H1 (cell line): Measurements from ENCODE around the gene LUZP1. TPM values are rescaled to one million over a fixed set of nuclear protein-coding genes. Genes with fewer than 3 reads are reported as not detected.

Experiments used
- CTCF ChIA-PET: fragments of 300-600 bp; sonication (Branson Sonifier 250); formaldehyde crosslinking; loops from one replicate; lab custom pipeline; 2021; ENCODE audit not compliant: partially characterized antibody; lab: Charles Lee
- POLR2A ChIA-PET: fragments of 300-600 bp; sonication (Branson Sonifier 250); formaldehyde crosslinking; loops from one replicate; lab custom pipeline; 2021; ENCODE audit warnings: inconsistent platforms; ENCODE audit not compliant: partially characterized antibody; lab: Charles Lee
- DNase-seq, 2 experiments: peaks; one replicate each; pipeline versions ENCODE4 v3.0.0 to v3.0.0-alpha.2; 2010 to 2022; ENCODE audit warnings: low spot score in 2 of 2, low read depth in 1 of 2, mixed read lengths in 1 of 2
- FAIRE-seq: peaks from 2 replicates; lab custom pipeline; 2011; peaks lifted over from hg19 to GRCh38; lab: Jason Lieb, UNC
- H2AFZ ChIP-seq: 2 replicates; pipeline ENCODE4 v1.8.1; 2012; ENCODE audit warnings: low read length, inconsistent platforms
- H2AK5ac ChIP-seq: 2 replicates; pipeline ENCODE4 v1.6.1; 2013; ENCODE audit warnings: low read depth, low read length
- H2BK120ac ChIP-seq: replicated peaks from 2 replicates; pipeline ENCODE3; 2013; ENCODE audit warnings: low read depth, low read length, inconsistent platforms
- H2BK12ac ChIP-seq: 2 replicates; pipeline ENCODE4 v1.6.1; 2013; ENCODE audit warnings: low read depth, low read length
- H2BK15ac ChIP-seq: 2 replicates; pipeline ENCODE4 v1.6.1; 2013; ENCODE audit warnings: low read length
- H2BK20ac ChIP-seq: 2 replicates; pipeline ENCODE4 v1.6.1; 2013; ENCODE audit warnings: low read length
- H2BK5ac ChIP-seq: 2 replicates; pipeline ENCODE4 v1.6.1; 2013; ENCODE audit warnings: low read depth, low read length
- H3K14ac ChIP-seq: 2 replicates; pipeline ENCODE4 v1.6.1; 2013; ENCODE audit warnings: inconsistent platforms; ENCODE audit not compliant: insufficient read length
- H3K18ac ChIP-seq: 2 replicates; pipeline ENCODE4 v1.6.1; 2013; ENCODE audit warnings: low read length; ENCODE audit errors: extremely low read depth
- H3K23ac ChIP-seq: 2 replicates; pipeline ENCODE4 v1.6.1; 2013; ENCODE audit warnings: inconsistent platforms; ENCODE audit not compliant: insufficient read length
- H3K23me2 ChIP-seq: 2 replicates; pipeline ENCODE4 v1.6.1; 2013; ENCODE audit warnings: low read depth, low read length
- H3K27ac ChIP-seq: 2 replicates; pipeline ENCODE4 v1.6.1; 2011; ENCODE audit warnings: low read depth, low read length, inconsistent platforms
- H3K27me3 ChIP-seq, 4 experiments: replicated peaks in 1 of 4; 1 replicate in 1 of 4; 2 replicates in 3 of 4; pipeline versions ENCODE4 v1.6.1 to v1.8.1; 2011 to 2013; ENCODE audit warnings: low read length in 3 of 4, mild to moderate bottlenecking in 3 of 4, inconsistent platforms in 2 of 4, mixed read lengths in 2 of 4, moderate library complexity in 1 of 4; ENCODE audit not compliant: control insufficient read depth in 3 of 4, insufficient read depth in 3 of 4; ENCODE audit errors: extremely low read depth in 1 of 4
- H3K36me3 ChIP-seq, 4 experiments: 2 replicates each; pipeline versions ENCODE4 v1.6.1 to v1.8.1; 2011 to 2013; ENCODE audit warnings: mild to moderate bottlenecking in 4 of 4, low read length in 3 of 4, moderate library complexity in 2 of 4, control low read depth in 1 of 4, inconsistent platforms in 1 of 4; ENCODE audit not compliant: insufficient read depth in 4 of 4, control insufficient read depth in 2 of 4
- H3K4ac ChIP-seq: replicated peaks from 2 replicates; pipeline ENCODE3; 2013; ENCODE audit warnings: low read length, low read depth, mixed read lengths, inconsistent platforms; ENCODE audit not compliant: insufficient read length
- H3K4me1 ChIP-seq, 4 experiments: replicated peaks in 1 of 4; 1 replicate in 1 of 4; 2 replicates in 3 of 4; pipeline versions ENCODE4 v1.6.1 to v1.8.1; 2011 to 2013; ENCODE audit warnings: low read length in 3 of 4, inconsistent platforms in 2 of 4, mixed read lengths in 1 of 4; ENCODE audit not compliant: insufficient read depth in 4 of 4, control insufficient read depth in 3 of 4
- H3K4me2 ChIP-seq, 2 experiments: 2 replicates each; pipeline versions ENCODE4 v1.6.1 to v1.8.1; 2011 to 2013; ENCODE audit warnings: low read depth in 2 of 2, low read length in 2 of 2, control low read depth in 1 of 2, inconsistent platforms in 1 of 2, mild to moderate bottlenecking in 1 of 2; ENCODE audit not compliant: insufficient read depth in 1 of 2
- H3K4me3 ChIP-seq, 4 experiments: fragments of 200-600, 300-600 bp in 1 of 4; sonication (generic), shearing (Covaris generic), sonication (Bioruptor Twin) in 1 of 4; 2 replicates each; pipeline versions ENCODE4 v1.5.1 to v1.8.1; 2011 to 2016; ENCODE audit warnings: low read length in 4 of 4, low read depth in 3 of 4, control low read depth in 2 of 4, inconsistent platforms in 2 of 4, mild to moderate bottlenecking in 2 of 4, mixed read lengths in 1 of 4, moderate library complexity in 1 of 4; ENCODE audit not compliant: insufficient read depth in 2 of 4; ENCODE audit errors: extremely low read depth in 1 of 4
- H3K56ac ChIP-seq: replicated peaks from 2 replicates; pipeline ENCODE3; 2013; ENCODE audit warnings: low read depth, mild to moderate bottlenecking, mixed read lengths, low read length, inconsistent platforms; ENCODE audit not compliant: insufficient read length
- H3K79me1 ChIP-seq: 2 replicates; pipeline ENCODE4 v1.6.1; 2013; ENCODE audit warnings: low read depth, low read length, control low read depth
- H3K79me2 ChIP-seq, 2 experiments: 2 replicates each; pipeline versions ENCODE4 v1.6.1 to v1.8.1; 2012 to 2013; ENCODE audit warnings: low read length in 2 of 2, mild to moderate bottlenecking in 2 of 2, inconsistent platforms in 1 of 2; ENCODE audit not compliant: insufficient read depth in 2 of 2, control insufficient read depth in 1 of 2
- H3K9ac ChIP-seq, 4 experiments: replicated peaks in 1 of 4; 1 replicate in 1 of 4; 2 replicates in 3 of 4; pipeline versions ENCODE4 v1.6.1 to v1.8.1; 2011 to 2013; ENCODE audit warnings: low read depth in 3 of 4, low read length in 3 of 4, control low read depth in 2 of 4, mild to moderate bottlenecking in 2 of 4, moderate library complexity in 2 of 4, inconsistent platforms in 1 of 4; ENCODE audit errors: extremely low read depth in 1 of 4
- H3K9me3 ChIP-seq, 2 experiments: 2 replicates each; pipeline versions ENCODE4 v1.6.1 to v1.8.1; 2012 to 2013; ENCODE audit warnings: mild to moderate bottlenecking in 2 of 2, moderate library complexity in 2 of 2, control low read depth in 1 of 2, inconsistent platforms in 1 of 2, low read depth in 1 of 2, low read length in 1 of 2, mixed read lengths in 1 of 2; ENCODE audit not compliant: insufficient read depth in 2 of 2
- H4K20me1 ChIP-seq, 2 experiments: replicated peaks in 1 of 2; 2 replicates each; pipeline versions ENCODE3 to v1.8.1; 2011 to 2013; ENCODE audit warnings: inconsistent platforms in 2 of 2, low read length in 2 of 2, mild to moderate bottlenecking in 1 of 2; ENCODE audit not compliant: insufficient read depth in 2 of 2, control insufficient read depth in 1 of 2
- H4K5ac ChIP-seq: 2 replicates; pipeline ENCODE4 v1.6.1; 2013; ENCODE audit warnings: low read length, low read depth, mixed read lengths, inconsistent platforms; ENCODE audit not compliant: insufficient read length
- H4K8ac ChIP-seq: 2 replicates; pipeline ENCODE4 v1.8.0; 2013; ENCODE audit warnings: mild to moderate bottlenecking, moderate library complexity, low read length, inconsistent platforms; ENCODE audit not compliant: insufficient read depth; ENCODE audit errors: extremely low read depth
- H4K91ac ChIP-seq: replicated peaks from 2 replicates; pipeline ENCODE3; 2013; ENCODE audit warnings: low read length, mixed read lengths, inconsistent platforms; ENCODE audit not compliant: insufficient read length
- WGBS, 2 experiments: shearing (Covaris generic) in 1 of 2; methylation state at CpG; one replicate each; pipeline versions ENCODE4 v1.1.6 to v1.1.7; 2013 to 2015; ENCODE audit warnings: low lambda C conversion rate in 2 of 2, mixed read lengths in 2 of 2, inconsistent platforms in 1 of 2, low coverage in 1 of 2, missing lambda C conversion rate in 1 of 2; ENCODE audit not compliant: insufficient replicate concordance in 2 of 2, insufficient coverage in 1 of 2, insufficient read length in 1 of 2; ENCODE audit errors: extremely low coverage in 1 of 2, missing lambda C conversion rate in 1 of 2; 5-methylcytosine and 5-hydroxymethylcytosine counted together
- polyA plus RNA-seq, 7 experiments: library from polyadenylated mRNA; depleted of rRNA in 3 of 7; stranded (reverse) in 5 of 7; unstranded in 2 of 7; fragments of >200 nt in 5 of 7; fragments of 200-250 nt in 2 of 7; gene quantifications; 1 replicate in 5 of 7; 2 replicates in 1 of 7; 4 replicates in 1 of 7; pipeline versions ENCODE4 v1.2.1 to v1.2.3, GENCODE V29; 2011 to 2013; ENCODE audit warnings: missing spikeins in 2 of 7, mixed read lengths in 2 of 7
- total RNA-seq: library from RNA; stranded (reverse); fragmentation: NEBNext Ultra II Directional; extraction: Animal tissue kit (Norgen Biotek cat#: 25700); gene quantifications from 2 replicates; pipeline ENCODE4 v1.2.1, GENCODE V29; 2021

LUZP1 gene
- total and polyA plus RNA-seq, 2 of the 8 experiments (the other 6 are each of a cell fraction or from before 2014, with no cell fraction given), result 14.0 to 60.5 TPM

GRCh38 chr1:23193391-23194118 is 24.9 kb upstream of the LUZP1 start:
- no peak overlapping the region for H2AK5ac ChIP-seq
- H3K4me2 ChIP-seq, result no peak overlapping the region
- no peak overlapping the region for H3K14ac ChIP-seq
- no peak overlapping the region for H3K18ac ChIP-seq
- FAIRE-seq (no peak), DNase-seq (no peak)
- H3K9me3 ChIP-seq, result no peaks in the 10 kb centered on the region
- H3K4me3 ChIP-seq, result no peak overlapping the region
- H3K27me3 ChIP-seq, result no peaks in the 10 kb centered on the region
- H3K27ac ChIP-seq, result no peak overlapping the region
- no peak overlapping the region for H3K4ac ChIP-seq
- no peak overlapping the region for H2AFZ ChIP-seq
- H3K9ac ChIP-seq, result no peak overlapping the region
- H3K56ac ChIP-seq, result no peak overlapping the region
- CTCF ChIA-PET, result interaction anchor here (0.6 to 27.4 kb wide), 7 partner anchors 10 to 303 kb away, joined by 3 to 705 read pairs (median 4); no protein-coding TSS in a partner anchor
- H4K91ac ChIP-seq, result no peak overlapping the region
- no peak overlapping the region for H2BK20ac ChIP-seq
- no peak overlapping the region for H2BK12ac ChIP-seq
- no peaks in the 10 kb centered on the region for H3K79me2 ChIP-seq
- 0 out of 7 replicates have a peak, but pooled peaks cover 0 to 3% (median 0%) of the 10 kb centered on the region in 4 experiments for H3K4me1 ChIP-seq
- no peak overlapping the region for H3K23ac ChIP-seq
- no peak overlapping the region for H2BK120ac ChIP-seq
- no peaks in the 10 kb centered on the region for H3K23me2 ChIP-seq
- H2BK5ac ChIP-seq, result no peak overlapping the region
- H4K20me1 ChIP-seq, result no peaks in the 10 kb centered on the region
- peaks cover 0 to 17% (median 1%) of the 10 kb centered on the region in 4 experiments; a peak in 4 of 8 replicates for H3K36me3 ChIP-seq
- H2BK15ac ChIP-seq, result no peak overlapping the region
- no peaks in the 10 kb centered on the region for H3K79me1 ChIP-seq
- no peak overlapping the region for H4K8ac ChIP-seq
- 96% methylated on average over 27 of the region's 27 CpGs; no CpG with 5 or more reads in 1 of the 2 experiments for WGBS, 2 experiments
- POLR2A ChIA-PET, result interaction anchor here (0.7 kb wide), 1 partner anchor 9 kb away, joined by 3 read pairs; no protein-coding TSS in a partner anchor
- no peak overlapping the region for H4K5ac ChIP-seq
